B cell (primary cell): ENCODE results near the gene TNFAIP1.

ENCODE experiments used
- EZH2 ChIP-seq: IDR thresholded peaks from 2 replicates; pipeline ENCODE4 v1.6.1; 2012; ENCODE audit warnings: borderline replicate concordance, low read depth, mild to moderate bottlenecking, moderate library complexity, low read length; ENCODE audit not compliant: insufficient read depth, poor library complexity, severe bottlenecking
- TF ChIP-seq, protein P1 (sequence below): fragments of 200-600 bp; IDR thresholded peaks from one replicate; pipeline ENCODE4 v1.8.0; 2022; ENCODE audit warnings: antibody characterized with exemption, mild to moderate bottlenecking

DNA sequence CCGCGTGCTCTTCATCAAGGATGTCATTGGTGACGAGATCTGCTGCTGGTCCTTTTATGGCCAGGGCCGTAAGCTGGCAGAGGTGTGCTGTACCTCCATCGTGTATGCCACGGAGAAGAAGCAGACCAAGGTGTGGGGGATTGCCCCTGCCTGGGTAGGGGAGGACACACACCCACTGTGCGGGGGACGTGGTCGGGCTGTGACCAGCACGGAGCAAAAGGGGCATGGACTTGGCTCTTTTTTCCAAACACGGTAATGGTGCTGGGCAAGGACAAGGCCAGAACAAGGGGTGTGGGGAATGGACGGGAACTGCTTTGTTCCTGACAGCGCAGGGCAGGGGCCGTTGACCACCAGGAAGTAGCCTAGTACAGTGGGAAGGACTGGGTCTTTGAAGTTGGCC is 6.8 kb downstream of the TNFAIP1 start:
- TF ChIP-seq, protein P1, sequence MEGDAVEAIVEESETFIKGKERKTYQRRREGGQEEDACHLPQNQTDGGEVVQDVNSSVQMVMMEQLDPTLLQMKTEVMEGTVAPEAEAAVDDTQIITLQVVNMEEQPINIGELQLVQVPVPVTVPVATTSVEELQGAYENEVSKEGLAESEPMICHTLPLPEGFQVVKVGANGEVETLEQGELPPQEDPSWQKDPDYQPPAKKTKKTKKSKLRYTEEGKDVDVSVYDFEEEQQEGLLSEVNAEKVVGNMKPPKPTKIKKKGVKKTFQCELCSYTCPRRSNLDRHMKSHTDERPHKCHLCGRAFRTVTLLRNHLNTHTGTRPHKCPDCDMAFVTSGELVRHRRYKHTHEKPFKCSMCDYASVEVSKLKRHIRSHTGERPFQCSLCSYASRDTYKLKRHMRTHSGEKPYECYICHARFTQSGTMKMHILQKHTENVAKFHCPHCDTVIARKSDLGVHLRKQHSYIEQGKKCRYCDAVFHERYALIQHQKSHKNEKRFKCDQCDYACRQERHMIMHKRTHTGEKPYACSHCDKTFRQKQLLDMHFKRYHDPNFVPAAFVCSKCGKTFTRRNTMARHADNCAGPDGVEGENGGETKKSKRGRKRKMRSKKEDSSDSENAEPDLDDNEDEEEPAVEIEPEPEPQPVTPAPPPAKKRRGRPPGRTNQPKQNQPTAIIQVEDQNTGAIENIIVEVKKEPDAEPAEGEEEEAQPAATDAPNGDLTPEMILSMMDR: no peak
- no peak for TF ChIP-seq EZH2
